Coronary artery (tissue), 2 donors: ENCODE data around the gene METTL22.

Experiments
- DNase-seq: peaks from one replicate; pipeline ENCODE4 v3.0.0-alpha.2; 2017; ENCODE audit warnings: low spot score
- H3K27ac ChIP-seq, 2 donors: fragments of 200-600 bp; sonication (generic); one replicate each; pipeline ENCODE4 v1.5.1; 2016 to 2019
- H3K4me3 ChIP-seq: fragments of 200-600 bp; sonication (generic); 2 replicates; pipeline ENCODE4 v1.5.1; 2016; ENCODE audit warnings: mild to moderate bottlenecking, moderate library complexity
- TF ChIP-seq, protein P1 (sequence below): fragments of 200-600 bp; sonication (generic); IDR thresholded peaks from one replicate; pipeline ENCODE4 v1.5.1; 2019; ENCODE audit warnings: antibody characterized with exemption

Gene METTL22

GRCh38 chr16:8679151-8679550 is 57.7 kb downstream of the METTL22 start:
- Histone ChIP-seq H3K27ac (no peak overlapping the region), H3K4me3 (no peak overlapping the region)
- TF ChIP-seq, protein P1, sequence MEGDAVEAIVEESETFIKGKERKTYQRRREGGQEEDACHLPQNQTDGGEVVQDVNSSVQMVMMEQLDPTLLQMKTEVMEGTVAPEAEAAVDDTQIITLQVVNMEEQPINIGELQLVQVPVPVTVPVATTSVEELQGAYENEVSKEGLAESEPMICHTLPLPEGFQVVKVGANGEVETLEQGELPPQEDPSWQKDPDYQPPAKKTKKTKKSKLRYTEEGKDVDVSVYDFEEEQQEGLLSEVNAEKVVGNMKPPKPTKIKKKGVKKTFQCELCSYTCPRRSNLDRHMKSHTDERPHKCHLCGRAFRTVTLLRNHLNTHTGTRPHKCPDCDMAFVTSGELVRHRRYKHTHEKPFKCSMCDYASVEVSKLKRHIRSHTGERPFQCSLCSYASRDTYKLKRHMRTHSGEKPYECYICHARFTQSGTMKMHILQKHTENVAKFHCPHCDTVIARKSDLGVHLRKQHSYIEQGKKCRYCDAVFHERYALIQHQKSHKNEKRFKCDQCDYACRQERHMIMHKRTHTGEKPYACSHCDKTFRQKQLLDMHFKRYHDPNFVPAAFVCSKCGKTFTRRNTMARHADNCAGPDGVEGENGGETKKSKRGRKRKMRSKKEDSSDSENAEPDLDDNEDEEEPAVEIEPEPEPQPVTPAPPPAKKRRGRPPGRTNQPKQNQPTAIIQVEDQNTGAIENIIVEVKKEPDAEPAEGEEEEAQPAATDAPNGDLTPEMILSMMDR, result no peak
- no peak for DNase-seq

GRCh38 chr16:8682551-8683259 is 61.2 kb downstream of the METTL22 start:
- TF ChIP-seq, protein P1, result no peak
- Histone ChIP-seq H3K27ac (no peak overlapping the region), H3K4me3 (no peak overlapping the region)
- no peak for DNase-seq

GRCh38 chr16:8683640-8684039 is 62.1 kb downstream of the METTL22 start:
- Histone ChIP-seq H3K27ac (no peak overlapping the region), H3K4me3 (no peak overlapping the region)
- no peak for DNase-seq
- TF ChIP-seq, protein P1, result no peak

- Histone ChIP-seq H3K27ac (no peak overlapping the region), H3K4me3 (no peak overlapping the region)
- no peak for DNase-seq
- TF ChIP-seq, protein P1, result no peak
Observed at GRCh38 chr16:8685617-8686016, 64.1 kb downstream of the METTL22 start.

GRCh38 chr16:8686031-8686621 is 64.6 kb downstream of the METTL22 start:
- TF ChIP-seq, protein P1, result no peak
- H3K27ac ChIP-seq, result no peak overlapping the region
- no peak for DNase-seq
- H3K4me3 ChIP-seq, result no peak overlapping the region

- H3K4me3 ChIP-seq, result no peak overlapping the region
- no peak for DNase-seq
- TF ChIP-seq, protein P1, result no peak
Observed at GRCh38 chr16:8686879-8687278, 65.4 kb downstream of the METTL22 start.

DNA sequence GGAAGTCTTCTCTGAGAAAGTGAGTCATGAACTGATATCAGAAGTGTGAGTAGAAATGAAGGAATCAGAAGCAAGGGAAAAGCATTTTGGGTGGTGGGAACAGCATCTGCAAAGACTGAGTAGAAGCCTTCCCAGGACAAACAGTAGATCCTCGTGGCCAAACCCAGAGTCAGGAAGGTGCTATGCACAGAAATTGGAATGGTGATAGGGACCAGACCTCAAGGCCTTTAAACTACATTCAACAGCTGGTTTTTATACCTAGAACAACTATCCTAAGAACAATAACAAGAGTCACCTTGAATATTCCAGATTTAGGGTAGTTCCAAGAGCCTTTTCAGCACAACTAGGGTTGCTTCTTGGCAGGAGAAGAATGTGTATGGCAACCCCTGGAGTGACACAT is 68.2 kb downstream of the METTL22 start:
- H3K4me3 ChIP-seq, result no peak overlapping the region
- H3K27ac ChIP-seq, result no peak overlapping the region
- TF ChIP-seq, protein P1, result no peak
- DNase-seq, result no peak

More at GRCh38 chr16:8686879-8687278, 65.4 kb downstream of the METTL22 start:
- no peak overlapping the region for H3K27ac ChIP-seq
